Ovary (tissue), 9 donors: ENCODE data around the gene CLRN2. TPM values are rescaled to one million over a fixed set of nuclear protein-coding genes. Genes with fewer than 3 reads are reported as not detected.
"Not testable (repeated sequence)": the region's sequence is repeated elsewhere in the genome, so short reads cannot be mapped to it uniquely, and the experiment has no call there.

Source experiments
- DNase-seq, 5 donors: peaks; one replicate each; pipeline ENCODE4 v3.0.0-alpha.2; 2019 to 2020
- H3K27ac ChIP-seq, 2 donors: fragments of 200-600 bp; one replicate each; pipeline versions ENCODE4 v1.5.1 to v1.8.0; 2019 to 2022
- H3K27me3 ChIP-seq: fragments of 200-600 bp; one replicate; pipeline ENCODE4 v1.8.0; 2022
- H3K36me3 ChIP-seq: fragments of 200-600 bp; sonication (generic); one replicate; pipeline ENCODE4 v1.5.1; 2019
- H3K4me1 ChIP-seq: one replicate; pipeline ENCODE4 v1.8.1; 2013; ENCODE audit warnings: mild to moderate bottlenecking, moderate library complexity; ENCODE audit not compliant: insufficient read depth
- H3K4me3 ChIP-seq: fragments of 200-600 bp; sonication (generic); one replicate; pipeline ENCODE4 v1.5.1; 2017
- H3K9me3 ChIP-seq, 2 donors: fragments of 200-600 bp in 1 of 2; sonication (generic) in 1 of 2; one replicate each; pipeline versions ENCODE4 v1.5.1 to v1.8.1; 2013 to 2019; ENCODE audit warnings: mild to moderate bottlenecking in 1 of 2, moderate library complexity in 1 of 2
- CTCF ChIP-seq, 3 donors: fragments of 450-650 bp in 2 of 3; fragments of 200-600 bp in 1 of 3; IDR thresholded peaks; one replicate each; pipeline versions ENCODE4 v1.5.1 to v1.8.0; 2016 to 2022; ENCODE audit warnings: antibody characterized with exemption in 3 of 3, mild to moderate bottlenecking in 1 of 3
- EP300 ChIP-seq: sonication (generic); formaldehyde crosslinking; IDR thresholded peaks from one replicate; pipeline ENCODE4 v1.6.1; 2017; ENCODE audit warnings: antibody characterized with exemption
- POLR2A ChIP-seq: fragments of 450-650 bp; IDR thresholded peaks from one replicate; pipeline ENCODE4 v1.6.1; 2017; ENCODE audit warnings: antibody characterized with exemption, mild to moderate bottlenecking, moderate library complexity
- WGBS, 3 donors: extraction: QIAGEN DNeasy Blood & Tissue Kit in 1 of 3; methylation state at CpG; one replicate each; pipeline versions ENCODE4 v1.1.5 to v1.1.7; 2013 to 2017; 5-methylcytosine and 5-hydroxymethylcytosine counted together
- intact Hi-C, 4 donors: fragments of 100-400 bp; cut with DNase I; formaldehyde crosslinking; loops; one replicate each; pipeline versions ENCODE4 v1.11.0 to v1.15.1; 2022 to 2023
- polyA plus RNA-seq, 2 donors: library from polyadenylated mRNA; stranded (reverse); fragments of 200-250 nt in 1 of 2; fragments of 350-450 nt in 1 of 2; fragmentation: Illumina TruSeq in 1 of 2; extraction: RNeasy Lipid Tissue Mini Kit (QIAGEN cat#74804) in 1 of 2; gene quantifications; one replicate each; pipeline ENCODE4 v1.2.3, GENCODE V29; 2013 to 2014
- total RNA-seq, 7 donors: library from RNA; depleted of rRNA in 2 of 7; stranded (reverse); fragments of >200 nt in 2 of 7; fragmentation: NEBNext Ultra II Directional in 3 of 7; extraction: Animal tissue kit (Norgen Biotek cat#: 25700) in 3 of 7; gene quantifications; one replicate each; pipeline versions ENCODE4 v1.1.0 to v1.2.4, GENCODE V29; 2016 to 2023
- donor health status: DM: no; HTN: no; CAD: no; lungs with moderate emphysema.
- donor health status: DM: no; HTN: no; CAD: no.
- donor health status: Bipolar disorder and iron deficiency.
- donor health status: DM: yes; HTN: yes; CAD: no.
- donor health status: DM: no; HTN: no; CAD: no.
- donor health status: DM: yes; HTN: yes; CAD: no.

CLRN2 gene
- total and polyA plus RNA-seq, 9 donors = not detected

GRCh38 chr4:17561195-17561909 lies 46.4 kb downstream of the CLRN2 start:
- Histone ChIP-seq H3K36me3 (no peaks in the 10 kb centered on the region), H3K4me1 (no peaks in the 10 kb centered on the region), H3K27me3 (no peaks in the 10 kb centered on the region), H3K27ac (no peak overlapping the region), H3K4me3 (no peak overlapping the region), H3K9me3 (no peaks in the 10 kb centered on the region)
- intact Hi-C loops = loop anchor here in 2 of 4 donors (5.0 kb wide), 2 partner anchors 56 to 1769 kb away; no protein-coding TSS in a partner anchor
- 87 to 88% (median 87%) methylated on average over 8 of the region's 8 CpGs for WGBS, 3 donors
- no peak for DNase-seq
- TF ChIP-seq POLR2A = no peak
- TF ChIP-seq EP300 = no peak

GRCh38 chr4:17562157-17562556 lies 47.2 kb downstream of the CLRN2 start:
- H3K27ac ChIP-seq = no peak overlapping the region
- no peak for DNase-seq
- WGBS, 3 donors = 50 to 77% (median 74%) methylated on average over 1 of the region's 1 CpG
- no peaks in the 10 kb centered on the region for H3K4me1 ChIP-seq
- H3K9me3 ChIP-seq = no peaks in the 10 kb centered on the region
- H3K27me3 ChIP-seq = no peaks in the 10 kb centered on the region
- intact Hi-C loops = loop anchor here in 2 of 4 donors (5.0 kb wide), 2 partner anchors 55 to 1770 kb away; no protein-coding TSS in a partner anchor
- no peak for TF ChIP-seq POLR2A
- no peak for TF ChIP-seq EP300
- no peak for TF ChIP-seq CTCF (IDR thresholded peaks at IDR 0.05)
- H3K4me3 ChIP-seq = no peak overlapping the region
- H3K36me3 ChIP-seq = no peaks in the 10 kb centered on the region

GRCh38 chr4:17565846-17566245 lies 50.9 kb downstream of the CLRN2 start:
- Histone ChIP-seq H3K4me3 (no peak overlapping the region), H3K9me3 (no peaks in the 10 kb centered on the region), H3K36me3 (no peaks in the 10 kb centered on the region), H3K27me3 (no peaks in the 10 kb centered on the region), H3K27ac (no peak overlapping the region), H3K4me1 (no peaks in the 10 kb centered on the region)
- 91 to 96% (median 91%) methylated on average over 3 of the region's 3 CpGs for WGBS, 3 donors
- no peak for TF ChIP-seq CTCF (IDR thresholded peaks at IDR 0.05)
- no peak for TF ChIP-seq POLR2A
- no peak for TF ChIP-seq EP300
- intact Hi-C loops = no loop called here
- DNase-seq = no peak

GRCh38 chr4:17567271-17567670 lies 52.3 kb downstream of the CLRN2 start:
- 55 to 64% (median 60%) methylated on average over 2 of the region's 2 CpGs for WGBS, 3 donors
- DNase-seq = no peak
- H3K27ac ChIP-seq = no peak overlapping the region
- no peaks in the 10 kb centered on the region for H3K27me3 ChIP-seq
- H3K9me3 ChIP-seq = no peaks in the 10 kb centered on the region
- intact Hi-C loops = no loop called here
- H3K36me3 ChIP-seq = no peaks in the 10 kb centered on the region
- TF ChIP-seq CTCF (IDR thresholded peaks at IDR 0.05) (no peak), POLR2A (no peak), EP300 (no peak)
- no peak overlapping the region for H3K4me3 ChIP-seq
- H3K4me1 ChIP-seq = no peaks in the 10 kb centered on the region

GRCh38 chr4:17574206-17574605 lies 59.2 kb downstream of the CLRN2 start:
- H3K4me1 ChIP-seq = peaks cover 5% of the 10 kb centered on the region
- TF ChIP-seq POLR2A (no peak), EP300 (no peak), CTCF (IDR thresholded peaks at IDR 0.05) (no peak)
- H3K4me3 ChIP-seq = no peak overlapping the region
- no peaks in the 10 kb centered on the region for H3K27me3 ChIP-seq
- no peak overlapping the region for H3K27ac ChIP-seq
- no peaks in the 10 kb centered on the region for H3K9me3 ChIP-seq
- no peaks in the 10 kb centered on the region for H3K36me3 ChIP-seq
- no peak for DNase-seq
- WGBS, 3 donors = 89 to 94% (median 92%) methylated on average over 4 of the region's 4 CpGs
- intact Hi-C loops = loop anchor here in 1 of 4 donors (10.0 kb wide), 1 partner anchor 231 kb away; no protein-coding TSS in a partner anchor

- H3K4me1 ChIP-seq, H3K4me3 ChIP-seq, H3K27ac ChIP-seq, H3K27me3 ChIP-seq, H3K36me3 ChIP-seq, H3K9me3 ChIP-seq: not testable (repeated sequence)
- intact Hi-C loops = loop anchor here in 3 of 4 donors (5.0 to 10.0 kb wide), 3 partner anchors 37 to 230 kb away; partner anchors contain the start of gene MED28 (in 1 of the 3)
- peak in 1 of 5 donors; percentile 19 for DNase-seq
- 96 to 97% (median 96%) methylated on average over 12 of the region's 12 CpGs for WGBS, 3 donors
Observed at GRCh38 chr4:17575177-17575576, 60.2 kb downstream of the CLRN2 start.
